Stimulated activated CD4-positive, alpha-beta T cell treated with anti-CD3 and anti-CD28 coated beads, Interleukin-15, amount 100 ng/mL, for 48 hours (primary cell): ENCODE results near the gene NID1.

Source experiments
- DNase-seq, 2 donors: peaks; one replicate each; pipeline ENCODE4 v3.0.0-alpha.2; 2020; ENCODE audit warnings: low read depth in 2 of 2

The NID1 gene

DNA sequence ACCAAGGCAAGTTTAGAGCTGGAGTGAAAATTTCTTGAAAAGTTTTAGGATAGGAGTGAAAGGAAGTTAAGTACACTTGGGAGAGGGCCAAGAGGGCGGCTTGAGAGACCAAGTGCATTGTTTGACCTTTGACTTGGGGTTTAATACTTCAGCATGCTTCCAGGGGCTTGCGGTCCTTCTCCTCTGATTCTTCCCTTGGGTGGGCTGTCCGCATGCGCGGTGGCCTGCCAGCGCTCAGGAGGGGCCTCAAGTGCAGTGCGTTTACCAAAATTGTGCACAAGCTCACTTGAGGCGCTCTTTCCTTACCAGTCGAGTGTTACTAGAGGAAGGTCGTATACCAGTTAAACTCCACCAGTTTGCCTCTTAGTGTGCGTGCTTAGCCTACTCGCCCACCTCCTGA lies 106.9 kb downstream of the NID1 start:
- DNase-seq, result no peak

DNA sequence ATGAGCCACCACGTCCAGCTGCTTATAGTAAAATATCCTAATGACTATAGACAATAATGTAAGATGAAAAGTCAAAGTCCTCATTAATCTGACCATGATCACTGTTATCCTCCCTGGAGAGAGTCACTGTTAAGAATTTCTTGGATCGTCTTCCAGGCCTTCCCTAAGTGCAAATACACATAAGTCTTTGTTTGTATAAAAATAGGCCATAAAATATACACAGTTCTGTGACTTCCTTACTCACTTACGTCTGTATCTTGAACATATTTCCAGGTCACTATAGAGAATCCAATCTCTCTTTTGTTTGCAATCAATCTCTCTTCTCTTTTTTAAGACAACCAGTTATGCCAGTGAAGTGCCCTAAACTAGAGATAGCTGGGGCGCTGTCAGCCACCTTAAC lies 109.1 kb downstream of the NID1 start:
- no peak for DNase-seq

DNA sequence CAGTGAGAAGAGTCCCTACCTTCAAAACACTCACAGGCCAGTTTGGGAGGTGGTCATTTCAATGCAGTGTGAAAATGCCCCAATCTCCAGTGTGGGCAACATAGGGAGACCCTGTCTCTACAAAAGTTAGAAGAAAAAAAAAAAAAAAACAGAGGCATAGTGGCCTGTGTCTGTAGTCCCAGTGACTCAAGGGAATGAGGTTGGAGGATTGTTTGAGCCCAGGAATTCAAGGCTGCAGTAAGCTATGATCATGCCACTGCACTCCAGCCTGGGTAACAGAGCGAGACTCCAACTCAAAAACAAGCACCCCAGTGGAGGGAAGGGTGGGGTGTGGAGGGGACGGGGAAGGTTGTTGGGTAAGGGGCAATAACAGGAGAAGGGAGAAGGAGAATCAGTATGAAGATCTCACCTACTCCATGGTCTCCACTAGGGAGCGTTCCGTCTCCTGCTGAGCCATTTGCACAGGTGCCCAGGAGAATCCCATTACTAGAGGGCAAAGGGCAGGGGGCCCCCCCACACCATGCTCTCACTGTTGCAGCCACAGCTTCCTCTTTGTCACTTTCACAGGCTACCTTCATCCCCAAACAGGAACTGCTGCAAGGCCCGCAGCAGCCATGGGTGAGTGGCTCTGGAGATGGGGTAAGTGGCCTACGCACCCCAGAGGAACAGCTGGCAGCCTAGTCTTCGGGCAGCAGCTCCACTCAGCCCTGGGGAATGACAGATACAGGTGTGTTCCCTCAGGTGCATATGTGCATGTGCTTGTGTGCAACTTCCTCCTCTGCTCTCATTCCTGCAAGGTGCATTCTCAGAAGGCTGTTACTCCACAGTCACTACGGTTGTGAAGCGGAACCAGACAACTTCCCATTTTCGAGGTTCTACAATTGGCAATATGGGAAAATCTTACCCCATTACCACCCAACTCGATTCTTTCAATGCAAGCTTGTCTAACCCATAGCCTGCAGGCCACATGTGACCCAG lies 110.3 kb downstream of the NID1 start:
- peak in 1 of 2 donors; percentile 11 for DNase-seq

DNA sequence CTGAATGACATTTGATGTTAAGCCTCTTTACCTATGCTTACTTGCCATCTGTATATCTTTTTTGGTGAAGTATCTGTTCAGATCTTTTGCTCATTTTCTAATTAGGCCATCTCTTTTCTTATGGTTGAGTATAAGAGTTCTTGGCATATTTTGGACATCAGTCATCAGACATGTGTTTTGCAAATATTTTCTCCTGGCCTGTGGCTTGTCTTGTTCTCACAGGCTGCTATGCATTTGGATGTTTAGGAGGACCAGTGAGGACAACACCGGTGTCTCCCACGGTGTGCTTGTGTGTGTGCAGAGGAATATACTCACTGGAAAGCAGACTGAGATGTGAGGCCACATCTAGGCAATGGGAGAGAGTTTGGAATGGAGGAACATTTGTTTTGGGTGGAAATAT lies 111.1 kb downstream of the NID1 start:
- DNase-seq, result no peak

DNA sequence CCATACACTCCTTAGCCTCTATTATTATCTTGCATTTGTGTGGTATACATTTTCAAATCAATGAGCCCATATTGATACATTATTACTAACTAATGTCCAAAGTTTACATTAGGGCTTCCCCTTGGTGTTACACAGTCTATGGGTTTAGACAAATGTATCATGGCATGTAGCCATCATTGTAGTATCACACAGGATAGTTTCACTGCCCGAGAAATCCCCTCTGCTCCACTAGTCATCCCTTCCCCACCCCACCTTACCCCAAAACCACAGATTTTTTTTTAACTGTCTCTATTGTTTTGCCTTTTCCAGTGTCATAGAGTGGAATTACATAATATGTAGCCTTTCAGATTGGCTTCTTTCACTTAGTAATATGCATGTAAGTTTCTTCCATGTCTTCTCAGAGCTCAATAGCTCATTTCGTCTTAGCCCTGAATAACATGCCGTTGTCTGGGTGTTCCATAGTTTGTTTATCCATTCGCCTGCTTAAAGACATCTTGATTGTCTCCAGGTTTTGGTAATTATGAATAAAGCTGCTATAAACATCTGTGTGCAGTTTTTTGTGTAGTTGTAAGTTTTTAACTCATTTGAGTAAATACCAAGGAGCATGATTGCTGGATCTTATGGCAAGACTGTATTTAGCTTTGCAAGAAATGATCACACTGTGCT lies 111.8 kb downstream of the NID1 start:
- peak; percentile 15 to 32 for DNase-seq

DNA sequence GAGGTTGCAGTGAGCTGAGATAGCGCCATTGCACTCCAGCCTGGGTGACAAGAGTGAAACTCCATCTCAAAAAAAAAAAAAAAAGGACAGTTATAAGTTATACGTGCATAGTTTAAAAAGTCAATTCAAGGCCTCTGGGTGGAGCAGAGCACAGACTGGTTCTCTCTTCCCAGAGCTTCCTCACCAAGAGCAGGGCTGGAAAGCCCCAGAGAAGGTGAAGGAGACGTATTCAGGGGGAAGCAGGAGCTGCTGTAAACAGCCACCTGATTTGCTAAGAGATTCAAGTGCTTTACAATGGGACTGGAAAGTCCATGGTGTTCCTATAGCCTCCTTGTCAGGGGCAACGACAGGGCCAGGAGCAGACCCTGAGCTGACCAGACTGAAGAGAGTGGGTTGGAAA lies 113.2 kb downstream of the NID1 start:
- no peak for DNase-seq

DNA sequence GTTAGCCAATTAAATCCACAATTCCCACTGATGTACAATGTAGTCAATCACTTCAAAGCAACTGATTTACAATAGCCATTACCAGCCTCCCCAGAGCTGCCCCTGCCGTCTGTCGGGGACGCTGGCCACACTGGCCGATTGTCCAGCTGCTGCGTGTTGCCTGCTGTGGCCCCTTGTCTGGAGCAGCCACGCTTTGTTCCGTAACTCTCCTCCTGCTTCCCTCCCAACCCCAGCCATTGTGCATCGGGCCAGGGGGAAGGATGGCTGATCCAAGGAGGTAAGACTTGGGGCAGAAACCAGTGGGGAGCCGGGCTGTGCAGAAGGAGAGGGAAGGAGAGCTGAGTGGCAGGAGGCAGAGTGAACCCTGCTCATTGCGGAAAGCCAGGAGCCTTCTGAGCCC lies 114.6 kb downstream of the NID1 start:
- no peak for DNase-seq

DNA sequence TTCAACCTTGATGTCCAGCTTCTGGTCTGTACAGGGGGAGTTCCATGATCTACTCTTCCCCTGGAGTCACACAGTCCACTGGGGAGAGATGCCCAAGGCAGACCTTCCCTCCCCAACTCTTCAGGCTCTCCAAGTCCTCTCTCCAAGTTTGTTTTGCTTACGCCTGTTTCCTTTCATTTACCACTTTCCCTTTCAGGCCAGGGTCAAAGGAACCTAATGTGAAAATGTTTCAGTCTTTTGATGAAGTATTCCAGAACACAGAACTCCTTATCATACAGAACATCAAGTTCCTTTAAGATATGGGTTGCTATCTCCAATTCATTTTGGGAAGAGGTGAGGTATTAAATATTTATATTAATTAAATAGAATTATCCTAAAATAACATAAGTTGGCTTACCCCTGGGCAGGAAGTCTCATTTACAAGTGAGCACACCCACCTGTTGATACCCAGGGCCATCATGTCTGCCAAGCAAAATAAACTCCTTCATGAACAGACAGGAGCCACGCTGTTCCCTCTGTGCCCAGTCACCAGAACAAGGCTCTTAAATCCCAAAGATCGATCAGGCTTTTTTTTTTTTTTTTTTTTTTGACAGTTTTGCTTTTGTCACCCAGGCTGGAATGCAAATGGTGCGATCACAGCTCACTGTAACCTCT lies 116.0 kb downstream of the NID1 start:
- no peak for DNase-seq

DNA sequence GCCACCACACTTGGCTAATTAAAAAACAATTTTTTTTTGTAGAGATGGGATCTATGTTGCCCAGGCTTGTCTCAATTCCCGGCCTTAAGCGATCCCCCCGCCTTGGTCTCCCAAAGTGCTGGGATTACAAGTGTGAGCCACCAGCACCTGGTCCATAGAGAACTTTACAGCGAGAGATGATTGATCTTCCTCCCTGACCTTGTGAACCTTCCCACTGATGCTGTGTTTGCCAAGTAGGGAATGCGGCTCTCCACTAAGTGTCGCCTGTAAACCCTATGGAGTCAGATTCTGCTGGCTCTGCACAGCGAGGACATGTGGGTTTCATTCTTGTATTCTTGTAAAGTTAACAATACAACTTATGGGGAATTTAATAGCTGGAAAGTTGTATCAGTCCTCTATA lies 116.9 kb downstream of the NID1 start:
- DNase-seq, result no peak

DNA sequence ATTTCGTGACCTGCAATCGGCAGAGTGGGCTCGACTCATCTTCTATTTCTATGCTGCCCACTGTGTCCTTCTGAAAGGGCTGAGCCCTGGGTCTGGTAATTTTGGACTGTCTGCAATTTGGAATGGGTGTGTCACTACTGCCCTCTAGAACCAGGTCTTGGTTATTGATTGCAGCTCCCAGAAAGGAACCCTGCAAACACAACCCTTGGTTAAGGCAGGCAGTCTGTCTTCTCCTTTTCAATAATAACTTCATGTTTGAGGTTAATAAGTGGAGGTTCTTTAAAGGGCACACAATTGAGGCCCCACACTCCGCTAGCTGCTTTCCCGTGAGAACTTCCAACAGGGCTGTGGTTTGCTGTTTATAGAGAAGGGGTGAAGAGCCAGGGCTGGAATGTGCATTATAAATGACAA lies 118.3 kb downstream of the NID1 start:
- DNase-seq, result no peak

DNA sequence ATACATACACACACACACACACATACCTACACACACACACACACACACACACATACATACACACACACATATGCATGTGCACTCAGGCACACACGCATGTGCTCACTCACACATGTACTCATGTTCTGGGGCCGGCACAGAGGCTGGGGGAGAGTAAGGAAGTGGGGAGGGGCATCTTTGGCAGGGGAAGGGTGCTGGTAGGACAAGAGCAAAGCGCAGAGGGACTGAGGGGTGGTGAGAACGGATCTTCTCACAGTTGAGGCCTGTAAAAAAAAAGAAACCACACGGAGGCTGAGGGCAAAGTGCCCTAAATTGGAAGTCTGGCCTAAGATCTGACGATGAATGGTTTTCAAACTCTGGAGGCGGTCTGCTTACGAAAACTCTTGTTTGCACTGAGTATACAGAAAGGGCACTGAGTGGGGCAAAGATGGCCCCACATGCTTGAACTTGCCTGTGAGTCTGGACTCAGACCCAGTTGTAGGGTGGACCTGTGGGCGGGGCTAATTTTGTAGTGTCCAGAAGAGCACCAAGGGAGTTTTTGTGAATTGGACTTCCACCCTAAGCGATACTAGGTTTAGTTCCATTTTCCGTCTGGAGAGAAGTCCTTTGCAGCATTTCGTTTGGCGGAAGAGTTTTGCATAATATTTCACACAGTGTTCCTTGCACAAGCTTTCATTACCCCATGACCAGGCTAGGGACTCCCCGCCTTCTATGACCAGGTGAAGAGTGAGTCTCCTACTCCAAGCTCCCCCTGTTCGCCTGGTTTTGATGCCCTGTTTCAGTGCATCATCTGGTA lies 118.9 kb downstream of the NID1 start:
- no peak for DNase-seq

DNA sequence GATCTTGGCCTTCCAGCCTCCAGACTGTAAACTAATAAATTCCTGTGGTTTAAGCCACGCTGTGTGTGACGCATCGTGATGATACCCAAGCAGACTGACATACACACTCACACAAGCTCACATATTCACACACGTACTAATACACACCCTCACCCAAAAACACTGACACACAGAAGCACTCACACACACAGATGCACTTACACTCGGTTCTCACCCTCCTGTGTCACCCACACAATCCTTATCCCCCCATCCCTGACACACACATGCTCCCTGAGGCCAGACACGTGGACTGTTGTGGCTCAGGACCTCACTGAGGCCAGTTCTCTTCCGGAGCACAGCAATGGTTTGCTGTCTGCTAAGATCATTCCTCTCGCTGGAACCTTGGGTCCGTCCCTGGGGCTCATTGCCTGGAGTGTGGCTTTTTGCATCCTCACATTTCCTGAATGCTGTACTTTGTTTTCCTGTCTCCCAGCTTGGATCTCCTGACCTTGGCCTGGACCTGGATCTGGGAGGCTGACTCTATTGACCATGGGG lies 121.2 kb downstream of the NID1 start:
- DNase-seq, result no peak

DNA sequence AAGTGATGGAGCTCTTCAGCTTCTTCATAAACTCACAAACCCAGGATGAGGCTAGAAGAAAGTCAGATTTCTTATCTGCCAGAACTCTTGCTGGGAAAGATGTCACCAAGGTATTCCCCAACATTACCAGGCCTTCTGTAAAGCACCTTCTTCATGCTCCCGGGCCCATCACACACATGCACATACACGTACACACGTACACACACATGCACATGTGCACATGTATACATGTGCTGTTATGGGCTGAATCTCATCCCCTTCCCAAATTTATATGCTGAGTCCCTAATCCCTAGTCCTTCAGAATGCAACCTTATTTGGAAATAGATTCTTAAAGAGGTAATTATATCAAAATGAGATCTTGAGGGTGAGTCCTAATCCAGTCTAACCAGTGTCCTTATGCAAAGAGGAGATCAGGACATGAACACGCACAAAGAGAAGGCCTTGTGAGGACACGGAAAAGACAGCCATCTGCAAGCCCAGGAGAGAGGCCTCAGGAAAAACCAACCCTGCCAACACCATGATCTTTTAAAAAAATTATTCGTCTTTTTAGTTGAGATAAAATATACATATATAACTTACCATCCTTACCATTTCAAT lies 121.8 kb downstream of the NID1 start:
- no peak for DNase-seq

DNA sequence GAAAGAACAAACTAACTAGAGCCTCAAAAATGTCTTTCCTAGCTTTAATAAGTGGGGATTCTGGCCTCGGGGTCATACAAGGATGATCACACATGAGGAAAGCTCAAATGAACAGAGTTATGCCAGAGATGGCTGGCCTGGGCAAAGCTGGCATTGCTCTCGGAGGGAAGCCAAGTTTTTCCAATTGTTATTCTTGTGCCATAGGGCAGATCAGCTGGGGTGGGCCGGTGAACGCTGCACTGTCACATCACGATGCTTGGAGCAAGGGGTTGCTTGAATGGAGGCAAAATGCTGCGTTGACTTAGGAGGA lies 122.3 kb downstream of the NID1 start:
- DNase-seq, result no peak

DNA sequence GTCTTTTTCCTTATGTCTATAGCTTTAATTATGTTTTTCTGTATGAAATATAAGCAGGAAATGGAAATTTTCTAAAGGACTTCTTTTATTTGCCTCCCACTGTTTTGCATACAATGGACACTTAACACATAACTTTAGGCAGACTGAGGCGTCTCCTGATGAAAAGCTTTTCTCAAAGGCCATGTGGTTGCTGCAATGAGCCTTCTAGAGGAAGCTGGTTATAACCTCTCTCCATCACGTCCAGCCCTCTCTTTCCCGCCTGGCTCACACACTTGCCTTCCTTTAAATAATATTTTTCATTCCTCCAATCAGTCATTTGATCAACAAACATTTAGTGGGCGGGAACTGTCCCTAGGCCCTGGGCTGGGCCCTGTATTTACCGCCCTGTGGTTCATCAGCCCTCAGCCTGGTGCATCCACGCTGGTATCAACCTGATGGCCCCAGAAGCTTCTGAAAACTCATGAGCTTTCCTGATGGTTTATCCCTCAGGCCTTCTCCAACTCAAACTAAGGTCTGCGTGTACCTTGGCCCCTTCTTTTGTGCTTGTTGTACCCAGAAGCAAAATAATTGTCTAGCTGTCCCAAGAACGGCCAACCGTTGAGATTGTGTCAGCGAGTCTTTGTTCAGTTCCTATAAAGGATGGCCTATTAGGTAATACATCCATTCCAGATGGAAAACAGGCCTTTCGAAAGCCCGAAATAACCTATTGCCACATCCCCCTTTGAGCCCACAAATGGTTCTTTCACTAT lies 122.8 kb downstream of the NID1 start:
- no peak for DNase-seq

DNA sequence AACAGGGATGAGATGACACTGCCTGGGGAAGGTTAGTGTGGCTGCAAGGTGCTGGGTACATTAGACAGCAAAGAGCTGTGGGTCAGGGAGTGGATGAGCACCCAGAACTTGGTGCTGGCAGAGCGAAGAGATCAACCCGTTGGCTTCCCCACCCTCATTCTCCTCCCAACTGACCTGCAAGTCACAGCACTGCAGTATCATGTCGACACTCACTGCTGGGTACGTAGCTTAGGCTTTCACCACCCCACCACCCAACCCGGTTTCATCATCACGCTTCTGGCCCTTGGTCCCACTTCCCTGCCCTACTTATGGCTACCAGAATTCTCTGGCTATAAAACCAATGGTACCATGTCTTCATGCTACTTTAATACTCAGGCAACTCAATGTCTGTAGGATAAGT lies 124.6 kb downstream of the NID1 start:
- no peak for DNase-seq

DNA sequence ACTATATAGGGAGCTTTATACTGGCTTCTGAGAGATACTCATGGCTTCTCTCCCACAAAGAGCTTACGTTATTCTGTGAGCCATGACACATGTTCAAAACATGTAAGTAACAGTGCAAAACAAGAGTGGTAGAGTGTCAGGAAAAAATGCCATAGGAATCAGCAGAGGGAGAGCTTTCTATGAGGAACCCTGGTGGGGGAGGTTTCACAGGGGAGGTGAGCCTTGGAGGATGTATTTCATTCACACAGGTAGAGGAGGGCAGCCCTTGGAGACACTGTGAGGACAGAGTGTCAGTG lies 125.5 kb downstream of the NID1 start:
- no peak for DNase-seq

DNA sequence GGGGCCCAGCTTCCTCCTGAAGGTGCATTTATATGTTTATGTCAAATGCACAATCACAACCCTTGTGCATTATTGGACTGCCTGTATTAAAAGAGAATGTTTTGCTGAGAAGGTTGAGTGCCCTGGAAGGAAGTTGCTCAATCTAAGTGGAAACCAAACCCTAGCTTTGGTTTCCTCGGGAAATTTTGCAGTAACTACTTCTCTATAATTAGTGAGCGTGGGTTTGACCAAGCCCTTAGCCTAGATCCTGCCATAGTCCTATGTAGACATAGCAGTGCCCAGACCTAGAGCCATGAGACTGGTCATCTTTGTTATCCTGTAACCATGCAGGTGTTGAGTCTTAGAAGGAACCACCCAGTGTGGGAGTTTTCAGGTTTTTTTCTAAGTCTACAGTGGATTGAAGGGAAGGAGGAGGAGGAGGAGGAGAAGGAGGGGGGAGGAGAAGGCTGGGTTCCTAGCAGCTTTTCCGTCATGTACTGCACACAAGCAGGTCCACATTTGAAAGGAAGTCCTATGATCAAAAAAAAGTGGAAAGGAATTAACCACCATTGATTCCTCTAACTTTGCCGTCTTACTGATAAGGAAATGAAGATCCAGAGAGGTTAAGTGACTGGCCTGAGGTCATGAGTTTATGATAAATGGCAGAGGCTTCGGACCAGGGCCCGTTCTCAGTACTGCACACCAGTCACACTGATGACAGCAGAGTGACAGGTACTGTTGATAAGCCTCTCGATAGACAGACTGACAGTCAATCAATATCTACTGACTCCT lies 126.0 kb downstream of the NID1 start:
- no peak for DNase-seq

DNA sequence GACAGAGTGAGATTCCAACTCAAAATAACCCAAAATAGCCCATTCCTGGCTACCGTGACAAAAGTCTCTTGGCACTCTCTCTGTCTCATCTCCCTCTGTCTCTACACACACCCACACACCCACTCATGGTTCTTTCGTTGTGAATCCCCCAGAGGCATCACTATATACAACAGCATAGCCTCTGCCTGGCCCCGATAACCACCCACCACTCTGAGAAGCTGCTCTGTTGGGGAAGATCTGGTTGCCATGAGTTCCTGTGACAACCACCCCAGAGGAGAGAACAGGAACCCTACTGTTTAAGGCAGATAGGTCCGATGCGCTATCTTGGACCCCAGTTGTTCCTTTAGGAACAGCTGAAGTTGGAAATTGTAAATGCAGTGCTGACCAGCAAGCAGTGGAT lies 127.8 kb downstream of the NID1 start:
- DNase-seq, result no peak
